Stimulated activated CD4-positive, alpha-beta T cell treated with anti-CD3 and anti-CD28 coated beads, Interleukin-4, amount 100 ng/mL, for 4 hours (primary cell): ENCODE results near the gene COMT.

Source experiments
- DNase-seq, 2 experiments: peaks; one replicate each; pipeline ENCODE4 v3.0.0-alpha.2; 2020

The COMT gene

DNA sequence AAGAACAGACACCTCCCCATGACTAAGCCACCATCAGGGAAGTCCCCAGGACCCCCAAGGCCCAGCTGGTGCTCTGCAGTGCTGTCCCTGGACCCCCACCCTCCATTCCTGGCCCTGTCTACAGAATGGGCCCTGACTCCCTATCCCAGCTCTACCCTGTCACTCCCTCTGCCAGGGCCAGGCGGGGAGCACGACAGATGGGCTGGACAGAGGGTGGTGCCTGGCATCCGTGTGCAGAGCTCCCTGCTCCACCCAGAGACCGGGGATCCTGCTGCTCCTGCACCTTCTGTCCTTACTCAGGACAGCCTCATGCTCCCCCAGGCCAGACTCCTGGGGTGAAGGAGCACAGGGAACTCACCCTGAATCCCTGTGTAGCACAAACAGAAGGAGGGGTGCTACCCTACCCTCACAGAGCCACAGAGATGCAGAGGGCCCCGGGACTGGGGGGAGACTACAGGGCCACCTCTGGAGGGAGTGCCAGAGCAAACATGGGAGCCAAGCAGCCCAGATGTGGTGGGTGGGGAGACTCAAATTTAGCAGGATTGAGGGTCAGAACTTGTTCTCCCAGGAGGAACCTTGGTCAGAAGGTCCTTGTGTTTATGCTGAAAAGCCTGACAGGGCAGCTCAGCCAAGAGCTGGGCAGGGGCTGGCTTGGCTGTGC is 73.1 kb downstream of the COMT start:
- DNase-seq = no peak

DNA sequence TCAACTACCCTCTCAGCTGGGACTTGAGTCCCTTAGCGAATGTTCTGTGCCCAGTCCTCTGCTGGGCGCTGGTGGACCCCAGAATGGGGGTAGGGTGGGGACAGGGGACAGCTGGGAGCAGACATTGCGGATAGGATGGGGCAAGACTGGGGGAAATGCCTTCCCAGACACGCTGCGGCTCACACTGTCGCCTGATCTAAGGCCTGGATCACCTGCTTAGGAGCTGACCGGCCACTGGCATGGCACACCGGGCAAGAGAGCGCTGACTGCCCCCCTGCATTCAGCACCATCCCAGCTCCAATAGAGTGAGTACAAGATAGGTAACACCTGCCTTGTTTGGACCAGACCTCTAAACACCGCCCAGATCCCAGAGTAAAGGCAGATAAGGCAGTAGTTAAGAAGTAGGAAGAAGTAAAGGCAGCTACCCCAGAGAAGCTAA is 73.6 kb downstream of the COMT start:
- no peak for DNase-seq

DNA sequence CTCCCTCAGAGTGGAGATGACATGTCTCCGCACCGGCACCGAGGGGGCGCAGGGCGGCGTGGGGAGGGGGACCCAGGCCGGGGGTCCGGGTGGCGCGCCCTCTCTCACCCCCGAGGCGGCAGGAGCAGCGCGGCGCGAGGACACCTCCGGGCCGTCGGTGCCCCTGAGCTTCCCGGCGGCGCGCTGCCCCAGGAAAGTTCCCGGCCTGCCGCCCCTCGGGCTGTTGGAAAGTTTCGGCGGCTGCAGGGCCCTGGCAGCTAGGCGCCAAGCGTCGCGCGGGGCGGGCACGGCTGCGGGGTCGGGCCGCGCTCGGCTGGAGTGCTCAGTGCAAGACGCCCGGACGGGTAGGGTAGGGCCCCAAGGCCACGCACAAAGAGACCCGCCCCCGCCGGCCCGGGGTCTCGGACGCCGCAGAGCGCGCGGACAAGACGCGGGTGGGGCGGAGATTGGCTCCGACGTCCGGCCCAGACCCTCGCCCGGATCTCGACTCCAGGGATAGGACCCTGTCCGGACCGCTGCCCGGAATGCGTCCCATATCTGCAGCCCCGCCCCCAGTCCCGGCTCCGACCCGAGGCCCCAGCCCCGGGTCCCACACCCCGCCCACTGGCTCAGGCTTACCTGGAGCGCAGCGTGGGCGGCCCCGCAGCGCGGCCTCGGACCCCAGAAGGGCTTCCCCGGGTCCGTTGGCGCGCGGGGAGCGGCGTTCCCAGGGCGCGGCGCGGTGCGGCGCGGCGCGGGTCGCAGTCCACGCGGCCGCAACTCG is 74.6 kb downstream of the COMT start:
- peak in 1 of 2 experiments; percentile 21 for DNase-seq

DNA sequence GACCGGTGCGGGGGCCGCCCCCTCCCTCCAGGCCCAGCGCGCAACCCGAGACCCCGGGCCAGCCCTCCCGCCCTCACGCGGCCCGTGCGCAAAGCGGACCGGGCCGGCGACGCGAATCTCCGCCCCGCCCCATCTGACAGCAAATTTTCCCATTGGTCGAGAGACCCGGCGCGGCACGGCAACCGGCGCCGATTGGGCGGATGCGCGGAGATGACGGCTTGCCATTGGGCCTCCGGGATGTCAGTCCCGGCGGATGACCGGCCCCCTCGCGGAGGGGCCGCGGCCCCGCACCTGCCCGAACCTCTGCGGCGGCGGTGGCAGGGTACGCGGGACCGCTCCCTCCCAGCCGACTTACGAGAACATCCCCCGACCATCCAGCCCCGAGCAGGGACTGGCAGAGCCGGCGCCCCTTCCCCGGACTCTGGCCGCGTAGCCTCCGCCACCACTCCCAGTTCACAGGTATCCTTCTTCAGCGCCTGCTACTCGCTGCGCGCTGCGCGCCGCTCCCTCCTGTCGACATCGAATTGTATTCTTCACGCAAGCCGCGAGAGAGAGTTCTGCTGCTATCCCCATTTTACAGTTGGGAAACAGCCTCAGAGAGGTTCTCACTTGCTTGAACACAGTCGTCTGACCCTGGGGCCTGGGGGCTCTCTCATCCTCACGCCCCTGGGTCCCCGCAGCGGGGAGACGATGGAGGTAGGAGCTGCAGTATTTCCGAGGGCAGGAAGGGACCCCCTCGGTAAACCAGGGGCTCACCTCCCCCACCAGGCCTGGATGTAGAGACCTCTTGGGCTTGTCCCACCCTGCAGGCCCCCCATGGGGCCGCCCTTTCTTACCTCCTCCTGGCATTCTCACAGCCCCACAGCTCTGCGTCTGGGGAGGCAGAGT is 75.4 kb downstream of the COMT start, which contains the start of gene ARVCF:
TSS of gene ARVCF (minus strand) at position 90 of the 888 bp plus-strand sequence. CDS start 26,029 bp downstream, outside the sequence.
- peak; percentile 88 to 92 for DNase-seq

DNA sequence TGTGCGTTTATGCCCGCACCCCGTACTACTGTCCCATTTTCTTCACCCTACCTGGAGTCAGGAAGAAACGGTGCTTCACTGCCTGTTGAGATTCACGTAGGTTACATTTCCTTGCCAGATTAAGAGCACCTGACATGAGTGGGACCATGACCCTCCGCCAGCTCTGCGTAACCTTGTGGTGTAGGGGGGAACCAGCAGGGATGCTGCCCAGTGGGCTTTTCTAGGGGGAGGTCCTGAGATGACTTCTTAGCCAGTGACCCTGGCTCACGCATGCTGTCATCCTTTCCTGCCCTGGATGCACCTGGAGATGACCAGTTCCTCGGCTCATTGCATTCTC is 76.0 kb downstream of the COMT start:
- DNase-seq = no peak

DNA sequence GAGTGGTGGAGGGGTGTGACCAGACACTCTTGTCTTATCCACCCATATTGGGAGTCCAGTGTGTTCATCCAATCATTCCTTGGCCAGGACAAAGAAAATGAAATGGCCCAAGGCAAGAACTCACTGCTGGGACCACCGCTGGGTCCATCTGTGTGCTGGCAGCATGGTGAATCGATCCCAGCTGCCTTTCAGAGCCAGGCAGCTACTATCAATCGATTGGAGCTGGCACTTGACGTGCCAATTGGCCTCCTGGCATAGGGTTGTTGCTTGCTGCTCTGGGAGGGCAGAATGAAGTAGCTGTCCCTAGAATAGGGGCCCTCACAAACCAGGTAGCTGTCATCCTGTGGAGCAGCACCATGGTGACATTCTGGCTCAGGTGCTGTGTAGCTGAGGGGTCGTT is 76.4 kb downstream of the COMT start:
- no peak for DNase-seq
